H1 (cell line): Measurements from ENCODE around the gene SPATA13. TPM values are rescaled to one million over a fixed set of nuclear protein-coding genes. Genes with fewer than 3 reads are reported as not detected.

Experiments
- CTCF ChIA-PET: fragments of 300-600 bp; sonication (Branson Sonifier 250); formaldehyde crosslinking; loops from one replicate; lab custom pipeline; 2021; ENCODE audit not compliant: partially characterized antibody; lab: Charles Lee
- POLR2A ChIA-PET: fragments of 300-600 bp; sonication (Branson Sonifier 250); formaldehyde crosslinking; loops from one replicate; lab custom pipeline; 2021; ENCODE audit warnings: inconsistent platforms; ENCODE audit not compliant: partially characterized antibody; lab: Charles Lee
- DNase-seq, 2 experiments: peaks; one replicate each; pipeline versions ENCODE4 v3.0.0 to v3.0.0-alpha.2; 2010 to 2022; ENCODE audit warnings: low spot score in 2 of 2, low read depth in 1 of 2, mixed read lengths in 1 of 2
- FAIRE-seq: peaks from 2 replicates; lab custom pipeline; 2011; peaks lifted over from hg19 to GRCh38; lab: Jason Lieb, UNC
- H2AFZ ChIP-seq: 2 replicates; pipeline ENCODE4 v1.8.1; 2012; ENCODE audit warnings: low read length, inconsistent platforms
- H2AK5ac ChIP-seq: 2 replicates; pipeline ENCODE4 v1.6.1; 2013; ENCODE audit warnings: low read depth, low read length
- H2BK120ac ChIP-seq: replicated peaks from 2 replicates; pipeline ENCODE3; 2013; ENCODE audit warnings: low read depth, low read length, inconsistent platforms
- H2BK12ac ChIP-seq: 2 replicates; pipeline ENCODE4 v1.6.1; 2013; ENCODE audit warnings: low read depth, low read length
- H2BK15ac ChIP-seq: 2 replicates; pipeline ENCODE4 v1.6.1; 2013; ENCODE audit warnings: low read length
- H2BK20ac ChIP-seq: 2 replicates; pipeline ENCODE4 v1.6.1; 2013; ENCODE audit warnings: low read length
- H2BK5ac ChIP-seq: 2 replicates; pipeline ENCODE4 v1.6.1; 2013; ENCODE audit warnings: low read depth, low read length
- H3K14ac ChIP-seq: 2 replicates; pipeline ENCODE4 v1.6.1; 2013; ENCODE audit warnings: inconsistent platforms; ENCODE audit not compliant: insufficient read length
- H3K18ac ChIP-seq: 2 replicates; pipeline ENCODE4 v1.6.1; 2013; ENCODE audit warnings: low read length; ENCODE audit errors: extremely low read depth
- H3K23ac ChIP-seq: 2 replicates; pipeline ENCODE4 v1.6.1; 2013; ENCODE audit warnings: inconsistent platforms; ENCODE audit not compliant: insufficient read length
- H3K23me2 ChIP-seq: 2 replicates; pipeline ENCODE4 v1.6.1; 2013; ENCODE audit warnings: low read depth, low read length
- H3K27ac ChIP-seq: 2 replicates; pipeline ENCODE4 v1.6.1; 2011; ENCODE audit warnings: low read depth, low read length, inconsistent platforms
- H3K27me3 ChIP-seq, 4 experiments: replicated peaks in 1 of 4; 1 replicate in 1 of 4; 2 replicates in 3 of 4; pipeline versions ENCODE4 v1.6.1 to v1.8.1; 2011 to 2013; ENCODE audit warnings: low read length in 3 of 4, mild to moderate bottlenecking in 3 of 4, inconsistent platforms in 2 of 4, mixed read lengths in 2 of 4, moderate library complexity in 1 of 4; ENCODE audit not compliant: control insufficient read depth in 3 of 4, insufficient read depth in 3 of 4; ENCODE audit errors: extremely low read depth in 1 of 4
- H3K36me3 ChIP-seq, 4 experiments: 2 replicates each; pipeline versions ENCODE4 v1.6.1 to v1.8.1; 2011 to 2013; ENCODE audit warnings: mild to moderate bottlenecking in 4 of 4, low read length in 3 of 4, moderate library complexity in 2 of 4, control low read depth in 1 of 4, inconsistent platforms in 1 of 4; ENCODE audit not compliant: insufficient read depth in 4 of 4, control insufficient read depth in 2 of 4
- H3K4ac ChIP-seq: replicated peaks from 2 replicates; pipeline ENCODE3; 2013; ENCODE audit warnings: low read length, low read depth, mixed read lengths, inconsistent platforms; ENCODE audit not compliant: insufficient read length
- H3K4me1 ChIP-seq, 4 experiments: replicated peaks in 1 of 4; 1 replicate in 1 of 4; 2 replicates in 3 of 4; pipeline versions ENCODE4 v1.6.1 to v1.8.1; 2011 to 2013; ENCODE audit warnings: low read length in 3 of 4, inconsistent platforms in 2 of 4, mixed read lengths in 1 of 4; ENCODE audit not compliant: insufficient read depth in 4 of 4, control insufficient read depth in 3 of 4
- H3K4me2 ChIP-seq, 2 experiments: 2 replicates each; pipeline versions ENCODE4 v1.6.1 to v1.8.1; 2011 to 2013; ENCODE audit warnings: low read depth in 2 of 2, low read length in 2 of 2, control low read depth in 1 of 2, inconsistent platforms in 1 of 2, mild to moderate bottlenecking in 1 of 2; ENCODE audit not compliant: insufficient read depth in 1 of 2
- H3K4me3 ChIP-seq, 4 experiments: fragments of 200-600, 300-600 bp in 1 of 4; sonication (generic), shearing (Covaris generic), sonication (Bioruptor Twin) in 1 of 4; 2 replicates each; pipeline versions ENCODE4 v1.5.1 to v1.8.1; 2011 to 2016; ENCODE audit warnings: low read length in 4 of 4, low read depth in 3 of 4, control low read depth in 2 of 4, inconsistent platforms in 2 of 4, mild to moderate bottlenecking in 2 of 4, mixed read lengths in 1 of 4, moderate library complexity in 1 of 4; ENCODE audit not compliant: insufficient read depth in 2 of 4; ENCODE audit errors: extremely low read depth in 1 of 4
- H3K56ac ChIP-seq: replicated peaks from 2 replicates; pipeline ENCODE3; 2013; ENCODE audit warnings: low read depth, mild to moderate bottlenecking, mixed read lengths, low read length, inconsistent platforms; ENCODE audit not compliant: insufficient read length
- H3K79me1 ChIP-seq: 2 replicates; pipeline ENCODE4 v1.6.1; 2013; ENCODE audit warnings: low read depth, low read length, control low read depth
- H3K79me2 ChIP-seq, 2 experiments: 2 replicates each; pipeline versions ENCODE4 v1.6.1 to v1.8.1; 2012 to 2013; ENCODE audit warnings: low read length in 2 of 2, mild to moderate bottlenecking in 2 of 2, inconsistent platforms in 1 of 2; ENCODE audit not compliant: insufficient read depth in 2 of 2, control insufficient read depth in 1 of 2
- H3K9ac ChIP-seq, 4 experiments: replicated peaks in 1 of 4; 1 replicate in 1 of 4; 2 replicates in 3 of 4; pipeline versions ENCODE4 v1.6.1 to v1.8.1; 2011 to 2013; ENCODE audit warnings: low read depth in 3 of 4, low read length in 3 of 4, control low read depth in 2 of 4, mild to moderate bottlenecking in 2 of 4, moderate library complexity in 2 of 4, inconsistent platforms in 1 of 4; ENCODE audit errors: extremely low read depth in 1 of 4
- H3K9me3 ChIP-seq, 2 experiments: 2 replicates each; pipeline versions ENCODE4 v1.6.1 to v1.8.1; 2012 to 2013; ENCODE audit warnings: mild to moderate bottlenecking in 2 of 2, moderate library complexity in 2 of 2, control low read depth in 1 of 2, inconsistent platforms in 1 of 2, low read depth in 1 of 2, low read length in 1 of 2, mixed read lengths in 1 of 2; ENCODE audit not compliant: insufficient read depth in 2 of 2
- H4K20me1 ChIP-seq, 2 experiments: replicated peaks in 1 of 2; 2 replicates each; pipeline versions ENCODE3 to v1.8.1; 2011 to 2013; ENCODE audit warnings: inconsistent platforms in 2 of 2, low read length in 2 of 2, mild to moderate bottlenecking in 1 of 2; ENCODE audit not compliant: insufficient read depth in 2 of 2, control insufficient read depth in 1 of 2
- H4K5ac ChIP-seq: 2 replicates; pipeline ENCODE4 v1.6.1; 2013; ENCODE audit warnings: low read length, low read depth, mixed read lengths, inconsistent platforms; ENCODE audit not compliant: insufficient read length
- H4K8ac ChIP-seq: 2 replicates; pipeline ENCODE4 v1.8.0; 2013; ENCODE audit warnings: mild to moderate bottlenecking, moderate library complexity, low read length, inconsistent platforms; ENCODE audit not compliant: insufficient read depth; ENCODE audit errors: extremely low read depth
- H4K91ac ChIP-seq: replicated peaks from 2 replicates; pipeline ENCODE3; 2013; ENCODE audit warnings: low read length, mixed read lengths, inconsistent platforms; ENCODE audit not compliant: insufficient read length
- EP300 ChIP-seq, 2 experiments: IDR thresholded peaks; 1 replicate in 1 of 2; 2 replicates in 1 of 2; pipeline ENCODE4 v1.6.1; 2011 to 2012; ENCODE audit warnings: low read depth in 2 of 2, low read length in 2 of 2, mild to moderate bottlenecking in 2 of 2, borderline replicate concordance in 1 of 2, inconsistent platforms in 1 of 2, moderate library complexity in 1 of 2
- RFX5 ChIP-seq: IDR thresholded peaks from 2 replicates; pipeline ENCODE4 v1.6.1; 2011; ENCODE audit warnings: low read depth, low read length, improper control_type of control experiment, borderline replicate concordance
- SIX5 ChIP-seq: IDR thresholded peaks from 2 replicates; pipeline ENCODE4 v1.6.1; 2011; ENCODE audit warnings: mild to moderate bottlenecking, low read depth, low read length
- YY1 ChIP-seq: IDR thresholded peaks from 2 replicates; pipeline ENCODE4 v1.6.1; 2011; ENCODE audit warnings: low read depth, mild to moderate bottlenecking, low read length
- WGBS, 2 experiments: shearing (Covaris generic) in 1 of 2; methylation state at CpG; one replicate each; pipeline versions ENCODE4 v1.1.6 to v1.1.7; 2013 to 2015; ENCODE audit warnings: low lambda C conversion rate in 2 of 2, mixed read lengths in 2 of 2, inconsistent platforms in 1 of 2, low coverage in 1 of 2, missing lambda C conversion rate in 1 of 2; ENCODE audit not compliant: insufficient replicate concordance in 2 of 2, insufficient coverage in 1 of 2, insufficient read length in 1 of 2; ENCODE audit errors: extremely low coverage in 1 of 2, missing lambda C conversion rate in 1 of 2; 5-methylcytosine and 5-hydroxymethylcytosine counted together
- polyA plus RNA-seq, 7 experiments: library from polyadenylated mRNA; depleted of rRNA in 3 of 7; stranded (reverse) in 5 of 7; unstranded in 2 of 7; fragments of >200 nt in 5 of 7; fragments of 200-250 nt in 2 of 7; gene quantifications; 1 replicate in 5 of 7; 2 replicates in 1 of 7; 4 replicates in 1 of 7; pipeline versions ENCODE4 v1.2.1 to v1.2.3, GENCODE V29; 2011 to 2013; ENCODE audit warnings: missing spikeins in 2 of 7, mixed read lengths in 2 of 7
- total RNA-seq: library from RNA; stranded (reverse); fragmentation: NEBNext Ultra II Directional; extraction: Animal tissue kit (Norgen Biotek cat#: 25700); gene quantifications from 2 replicates; pipeline ENCODE4 v1.2.1, GENCODE V29; 2021

Gene SPATA13
- total and polyA plus RNA-seq, 2 of the 8 experiments (the other 6 are each of a cell fraction or from before 2014, with no cell fraction given): 12.6 to 30.9 TPM

DNA sequence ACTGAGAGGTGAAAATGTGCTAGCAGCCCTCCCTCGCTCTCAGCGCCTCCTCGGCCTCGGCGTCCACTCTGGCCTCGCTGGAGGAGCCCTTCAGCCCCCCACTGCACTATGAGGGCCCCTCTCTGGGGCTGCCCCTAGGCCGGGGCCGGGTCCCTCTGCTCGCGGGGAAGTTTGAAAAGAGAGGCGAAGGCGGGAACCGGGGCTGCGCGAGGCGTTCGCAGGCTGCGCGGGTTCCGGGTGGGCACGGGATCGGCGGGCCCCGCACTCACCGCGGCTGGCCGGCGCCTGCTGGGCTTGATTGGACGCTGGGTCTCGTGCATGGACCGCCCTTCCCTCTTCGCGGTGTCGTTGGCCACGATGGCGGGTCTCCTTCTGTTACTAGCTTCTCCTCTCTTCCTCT lies 178.2 kb downstream of the SPATA13 start:
- DNase-seq (no peak), FAIRE-seq (no peak)
- CTCF ChIA-PET: interaction anchor here (1.1 kb wide), 1 partner anchor 16 kb away, joined by 3 read pairs; no protein-coding TSS in a partner anchor
- Histone ChIP-seq H3K36me3 (no peaks in the 10 kb centered on the region), H2AFZ (no peak overlapping the region), H3K14ac (no peak overlapping the region), H3K79me1 (no peaks in the 10 kb centered on the region), H3K18ac (no peak overlapping the region), H3K4ac (no peak overlapping the region), H3K79me2 (no peaks in the 10 kb centered on the region), H4K8ac (no peak overlapping the region), H4K5ac (no peak overlapping the region), H4K20me1 (no peaks in the 10 kb centered on the region), H3K23me2 (no peaks in the 10 kb centered on the region), H3K9me3 (peaks cover 4 to 9% of the 10 kb centered on the region in 2 experiments; a peak in 2 of 4 replicates), H4K91ac (no peak overlapping the region), H3K56ac (no peak overlapping the region), H2AK5ac (no peak overlapping the region), H2BK5ac (no peak overlapping the region), H3K4me1 (no peaks in the 10 kb centered on the region), H3K27me3 (no peaks in the 10 kb centered on the region), H3K4me2 (no peak overlapping the region), H2BK120ac (no peak overlapping the region), H2BK20ac (no peak overlapping the region), H3K4me3 (no peak overlapping the region), H3K23ac (no peak overlapping the region), H3K9ac (no peak overlapping the region), H2BK12ac (no peak overlapping the region), H3K27ac (no peak overlapping the region), H2BK15ac (no peak overlapping the region)
- POLR2A ChIA-PET: no interaction called here
- WGBS, 2 experiments: 97% methylated on average over 34 of the region's 36 CpGs; no CpG with 5 or more reads in 1 of the 2 experiments
- TF ChIP-seq SIX5 (no peak), RFX5 (no peak), YY1 (no peak), EP300 (IDR thresholded peaks at IDR 0.05; ENCODE audit: borderline replicate concordance in 1 of 2, low read depth in 2 of 2, low read length in 2 of 2) (no peak)
